HFF-Myc (cell line): ENCODE data around the gene ADGRL1.
A peak's percentile ranks its signal among the peaks of the same experiment; 100 is the strongest.

Source experiments
- DNase-seq: peaks from one replicate; pipeline ENCODE4 v3.0.0-alpha.2; 2011; ENCODE audit warnings: low read depth; ENCODE audit errors: extremely low read depth
- H3K4me3 ChIP-seq: replicated peaks from 2 replicates; pipeline ENCODE4 v1.5.1; 2011; ENCODE audit warnings: low read depth, mild to moderate bottlenecking, control low read depth, low read length
- CTCF ChIP-seq: IDR thresholded peaks from 2 replicates; pipeline ENCODE4 v1.5.1; 2012; ENCODE audit warnings: mild to moderate bottlenecking, low read depth, low read length, control low read depth; ENCODE audit errors: missing control alignments

The ADGRL1 gene

GRCh38 chr19:14138576-14139265, 67.2 kb downstream of the ADGRL1 start:
- DNase-seq, result no peak

GRCh38 chr19:14136509-14137281, 69.3 kb downstream of the ADGRL1 start, which contains the start of gene ASF1B:
ASF1B (minus strand) TSS chr19:14136589; CDS start chr19:14136456, 133 bp downstream.
- TF ChIP-seq CTCF, result peak; percentile 77
- peak within 1 kb of the TSS; percentile 72 for H3K4me3 ChIP-seq
- peak; percentile 99 for DNase-seq

More at GRCh38 chr19:14138576-14139265, 67.2 kb downstream of the ADGRL1 start:
- TF ChIP-seq CTCF, result no peak
- 0 out of 2 replicates have a peak overlapping the region, but pooled peaks have one; percentile 4 for H3K4me3 ChIP-seq

- H3K4me3 ChIP-seq, result peak overlapping the region; percentile 72
- TF ChIP-seq CTCF, result no peak
- no peak for DNase-seq
These were observed 69.9 kb downstream of the ADGRL1 start for GRCh38 chr19:14135985-14136508.

GRCh38 chr19:14135355-14135754, 70.6 kb downstream of the ADGRL1 start:
- no peak for TF ChIP-seq CTCF
- DNase-seq, result no peak
- H3K4me3 ChIP-seq, result peak overlapping the region; percentile 72

GRCh38 chr19:14127929-14128509, 78.0 kb downstream of the ADGRL1 start:
- TF ChIP-seq CTCF, result no peak
- no peak for DNase-seq
- H3K4me3 ChIP-seq, result no peak overlapping the region

- no peak for DNase-seq
These were observed 78.8 kb downstream of the ADGRL1 start for GRCh38 chr19:14127176-14127575.

More at GRCh38 chr19:14127176-14127575, 78.8 kb downstream of the ADGRL1 start:
- TF ChIP-seq CTCF, result no peak
- H3K4me3 ChIP-seq, result no peak overlapping the region
